IgD-negative memory B cell (primary cell): ENCODE data around the gene SEZ6. TPM values are rescaled to one million over a fixed set of nuclear protein-coding genes. Genes with fewer than 3 reads are reported as not detected.
A peak's percentile ranks its signal among the peaks of the same experiment; 100 is the strongest.

Experiments
- H3K27ac Mint-ChIP-seq, 3 donors: one replicate each; pipeline ENCODE4 v1.8.0; 2020 to 2022; ENCODE audit warnings: mild to moderate bottlenecking in 3 of 3, mixed read lengths in 3 of 3, moderate library complexity in 1 of 3
- H3K27me3 Mint-ChIP-seq: one replicate; pipeline ENCODE4 v1.8.0; 2021; ENCODE audit warnings: mixed read lengths
- H3K36me3 Mint-ChIP-seq: one replicate; pipeline ENCODE4 v1.8.0; 2020; ENCODE audit warnings: mild to moderate bottlenecking, mixed read lengths
- H3K4me1 Mint-ChIP-seq, 3 donors: one replicate each; pipeline ENCODE4 v1.8.0; 2020 to 2022; ENCODE audit warnings: mixed read lengths in 3 of 3, mild to moderate bottlenecking in 1 of 3
- H3K4me3 Mint-ChIP-seq, 4 donors: one replicate each; pipeline ENCODE4 v1.8.0; 2020 to 2022; ENCODE audit warnings: mild to moderate bottlenecking in 4 of 4, mixed read lengths in 4 of 4, moderate library complexity in 3 of 4
- H3K9me3 Mint-ChIP-seq, 3 donors: one replicate each; pipeline ENCODE4 v1.8.0; 2020 to 2021; ENCODE audit warnings: mixed read lengths in 3 of 3, mild to moderate bottlenecking in 1 of 3
- polyA plus RNA-seq: library from polyadenylated mRNA; unstranded; fragments of 300-500 nt; fragmentation: Illumina TruSeq; gene quantifications from one replicate; pipeline ENCODE4 v1.2.3, GENCODE V29; 2021

SEZ6 gene
- polyA plus RNA-seq, 1 donor from 2014 or later, result 1.3 TPM

DNA sequence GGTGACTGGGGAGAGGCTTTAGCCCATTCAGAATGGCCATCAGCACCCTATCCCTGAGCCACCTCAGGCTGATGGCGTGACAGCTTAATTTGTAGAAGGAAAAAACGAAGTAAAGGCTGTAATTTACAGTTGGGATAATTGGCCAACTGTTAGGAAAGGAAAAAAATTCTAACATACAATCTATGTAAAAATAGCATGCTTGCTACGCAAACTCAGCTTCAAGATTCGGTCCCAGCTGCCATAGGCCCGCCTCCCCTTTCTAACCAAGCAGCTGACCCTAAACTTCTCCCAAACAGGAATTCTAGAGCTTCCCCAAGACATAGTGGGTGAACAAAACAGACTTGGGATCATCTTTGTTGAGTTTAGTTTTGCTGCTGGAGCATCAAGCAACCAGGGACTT, 4.9 kb downstream of the SEZ6 start:
- Mint-ChIP-seq H3K27ac (no peak overlapping the region), H3K36me3 (no peaks in the 10 kb centered on the region), H3K4me1 (no peaks in the 10 kb centered on the region), H3K4me3 (no peak overlapping the region), H3K27me3 (peaks cover 25% of the 10 kb centered on the region), H3K9me3 (peaks cover 0 to 1% (median 0%) of the 10 kb centered on the region in 3 donors)

DNA sequence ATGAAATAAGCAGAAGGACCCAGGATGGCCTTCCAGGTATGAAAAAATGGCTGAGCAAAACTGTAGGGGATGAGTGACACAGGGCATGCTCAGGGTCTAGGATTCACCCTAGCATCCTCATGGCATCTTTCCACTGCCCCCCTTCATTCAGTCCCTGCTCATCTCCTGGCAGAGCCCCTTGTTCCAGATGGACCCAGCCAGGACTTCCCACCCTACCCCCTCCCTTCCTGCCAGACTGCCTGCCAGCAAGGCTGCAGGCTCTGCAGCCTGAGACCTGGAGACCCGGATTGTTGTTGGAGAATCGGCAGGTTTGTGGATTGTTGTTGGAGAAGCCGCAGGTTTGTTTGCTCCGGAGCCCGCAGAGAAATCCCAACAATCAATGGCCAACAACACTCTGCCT, 6.6 kb downstream of the SEZ6 start:
- Mint-ChIP-seq H3K4me3 (no peak overlapping the region), H3K27ac (no peak overlapping the region)

DNA sequence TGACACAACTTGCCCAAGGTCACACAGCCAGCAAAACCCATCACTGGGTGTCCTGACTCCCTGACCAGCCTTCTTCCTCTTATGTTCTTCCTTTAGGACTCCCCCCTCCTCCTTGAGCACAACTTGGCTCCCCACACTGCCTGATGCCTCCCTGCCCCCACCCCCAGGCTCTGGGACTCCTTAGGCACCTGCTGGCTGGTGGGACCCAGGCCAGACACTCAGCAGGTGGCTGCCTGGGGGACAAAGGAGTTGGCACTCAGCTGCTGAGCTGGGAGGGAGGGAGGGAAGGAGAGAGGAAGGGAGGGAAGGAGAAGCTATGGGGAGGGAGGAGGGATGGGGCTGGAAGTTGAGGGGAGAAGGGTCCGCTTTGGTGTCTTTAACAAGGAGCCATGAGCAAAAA, 8.0 kb downstream of the SEZ6 start:
- Mint-ChIP-seq H3K9me3 (peaks cover 0 to 1% (median 0%) of the 10 kb centered on the region in 3 donors), H3K27ac (no peak overlapping the region), H3K4me3 (no peak overlapping the region), H3K4me1 (no peaks in the 10 kb centered on the region), H3K36me3 (no peaks in the 10 kb centered on the region), H3K27me3 (peaks cover 9% of the 10 kb centered on the region)

More for the DNA sequence above, 6.6 kb downstream of the SEZ6 start:
- peaks cover 0 to 1% (median 0%) of the 10 kb centered on the region in 3 donors for H3K9me3 Mint-ChIP-seq
- no peaks in the 10 kb centered on the region for H3K4me1 Mint-ChIP-seq
- no peaks in the 10 kb centered on the region for H3K36me3 Mint-ChIP-seq
- peaks cover 23% of the 10 kb centered on the region for H3K27me3 Mint-ChIP-seq

DNA sequence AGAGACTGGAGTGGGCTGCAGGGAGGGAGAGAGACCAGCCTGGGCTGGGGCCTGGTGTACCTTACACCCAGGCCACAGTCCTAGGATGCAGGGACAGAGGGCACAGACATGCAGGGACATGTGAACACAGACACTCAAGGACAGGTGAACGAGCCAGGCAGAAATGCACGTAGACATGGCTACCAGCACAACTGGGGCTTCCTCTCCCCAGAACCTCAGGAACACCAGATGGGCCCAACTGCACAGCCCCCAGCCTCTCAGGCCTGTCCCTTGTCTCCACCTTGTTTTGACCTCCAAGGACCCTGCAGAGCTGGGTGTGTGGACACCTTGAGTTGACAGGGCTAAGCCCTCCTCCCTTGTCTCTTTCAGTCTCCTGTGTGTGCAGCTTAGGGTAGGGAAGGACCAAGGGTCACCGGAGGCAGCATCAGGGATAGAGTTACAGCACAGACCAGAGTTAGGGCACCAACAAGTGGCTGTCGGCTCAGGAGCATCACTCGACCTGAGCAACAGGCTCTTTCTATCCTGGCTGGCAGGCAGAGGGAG, 9.2 kb downstream of the SEZ6 start:
- Mint-ChIP-seq H3K4me3 (no peak overlapping the region), H3K9me3 (peaks cover 0 to 1% (median 0%) of the 10 kb centered on the region in 3 donors), H3K4me1 (no peaks in the 10 kb centered on the region), H3K27ac (peak overlapping the region in 1 of 3 donors; percentile 67), H3K36me3 (no peaks in the 10 kb centered on the region), H3K27me3 (peaks cover 8% of the 10 kb centered on the region)

DNA sequence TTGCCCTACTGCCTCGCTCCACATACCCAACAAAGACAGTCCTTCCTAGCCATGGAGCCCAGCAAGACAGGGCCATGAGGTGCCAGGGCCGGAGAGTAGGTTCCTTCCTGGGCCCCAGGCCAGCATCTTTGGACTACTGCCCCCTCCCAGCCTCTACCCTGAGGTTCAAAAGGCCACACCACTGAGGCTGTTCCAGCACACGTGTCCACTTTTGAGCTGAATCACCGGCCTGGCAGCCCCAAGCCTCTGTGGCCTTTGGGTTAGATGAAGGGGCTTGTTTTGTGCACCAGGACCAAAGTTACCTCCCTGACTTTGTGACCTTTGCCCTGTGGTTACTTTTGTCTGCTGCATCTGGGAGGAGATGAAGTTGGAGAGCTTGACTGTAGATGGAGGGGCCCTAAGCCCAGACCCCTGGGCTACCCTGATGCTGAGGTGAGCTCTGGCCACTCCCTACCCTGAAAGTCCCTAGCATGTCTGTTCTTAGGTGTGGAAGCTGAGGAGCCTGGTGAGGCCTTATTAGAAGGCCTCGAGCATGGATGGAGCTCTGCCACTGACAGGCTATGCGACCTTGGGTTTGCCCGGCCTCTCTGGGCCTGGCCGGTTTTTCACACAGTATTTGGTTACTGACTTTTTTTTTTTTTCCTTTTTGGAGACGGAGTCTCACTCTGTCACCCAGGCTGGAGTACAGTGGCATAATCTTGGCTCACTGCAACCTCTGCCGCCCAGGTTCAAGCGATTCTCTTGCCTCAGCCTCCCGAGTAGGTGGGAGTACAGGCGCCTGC, 12.0 kb downstream of the SEZ6 start:
- Mint-ChIP-seq H3K9me3 (peaks cover 0 to 1% (median 0%) of the 10 kb centered on the region in 3 donors), H3K4me1 (no peaks in the 10 kb centered on the region), H3K27me3 (peaks cover 6% of the 10 kb centered on the region), H3K36me3 (no peaks in the 10 kb centered on the region), H3K4me3 (no peak overlapping the region), H3K27ac (no peak overlapping the region)

DNA sequence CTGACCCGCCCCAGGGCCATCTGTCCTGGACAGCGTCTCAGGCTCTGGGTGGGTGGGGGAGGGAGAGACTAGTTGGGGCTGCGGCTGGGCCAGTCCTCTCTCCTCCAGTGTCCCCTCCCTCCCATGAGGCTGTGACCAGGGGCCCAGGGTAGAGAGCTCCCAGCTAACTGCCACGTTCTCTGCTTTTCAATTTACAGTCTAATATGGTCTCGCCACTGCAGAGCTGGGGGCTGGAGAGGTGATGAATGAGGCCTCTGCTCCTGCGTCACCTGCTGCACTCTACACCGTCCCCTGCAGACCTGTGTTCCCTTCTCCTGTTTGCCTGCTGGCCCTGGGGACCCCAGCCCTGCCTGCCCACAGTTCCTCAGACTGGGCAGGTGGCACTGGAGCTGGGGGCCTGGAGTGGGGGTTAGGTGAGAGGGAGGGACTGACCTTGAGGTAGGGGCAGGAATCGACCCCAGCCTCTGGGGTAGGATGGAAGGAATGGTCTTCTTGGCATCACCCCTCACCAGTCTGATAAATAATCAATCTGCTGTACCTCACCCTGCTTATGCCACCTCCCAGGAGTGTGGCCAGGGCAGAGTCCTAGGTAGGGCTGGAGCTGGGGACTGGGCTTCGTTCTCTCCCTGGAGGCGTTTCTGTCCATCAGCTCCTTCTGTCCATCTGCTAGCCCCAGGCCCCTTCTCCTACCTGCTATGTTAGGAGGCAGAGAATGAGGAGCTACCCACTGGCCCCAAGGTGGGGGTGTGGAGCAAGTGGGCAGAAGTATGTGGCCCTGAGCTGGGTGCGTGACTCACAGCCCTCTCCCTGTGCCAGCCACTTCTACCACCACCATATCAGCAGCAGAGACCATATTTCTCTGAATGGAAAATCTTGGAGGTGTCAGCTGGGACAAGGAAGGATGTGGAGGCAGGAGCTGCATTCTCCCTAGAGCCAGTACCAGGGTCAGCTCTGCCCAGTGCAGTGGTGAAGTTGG, 12.9 kb downstream of the SEZ6 start:
- no peak overlapping the region for H3K27ac Mint-ChIP-seq
- peaks cover 7% of the 10 kb centered on the region for H3K27me3 Mint-ChIP-seq
- H3K9me3 Mint-ChIP-seq, result peaks cover 0 to 1% (median 0%) of the 10 kb centered on the region in 3 donors
- no peak overlapping the region for H3K4me3 Mint-ChIP-seq
- no peaks in the 10 kb centered on the region for H3K4me1 Mint-ChIP-seq
- no peaks in the 10 kb centered on the region for H3K36me3 Mint-ChIP-seq

DNA sequence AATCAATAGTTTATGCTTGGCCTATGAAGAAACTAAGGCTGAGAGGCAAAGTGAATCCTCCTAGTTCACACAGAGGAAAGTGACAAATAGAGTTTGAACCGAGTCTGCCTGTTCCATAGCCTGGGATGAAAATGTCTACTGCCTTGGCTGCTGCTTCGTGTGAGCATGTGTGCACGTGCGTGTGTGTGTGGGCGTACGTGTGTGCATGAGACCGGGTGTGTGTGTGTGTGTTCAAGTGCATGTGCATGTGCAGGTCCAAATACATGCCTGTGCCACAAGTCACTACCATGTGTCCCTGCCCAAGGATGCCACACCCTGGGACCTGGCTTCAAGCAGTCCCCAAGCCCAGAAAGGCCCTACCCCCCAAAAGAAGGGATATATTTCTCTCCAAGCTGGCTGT, 13.6 kb downstream of the SEZ6 start:
- H3K9me3 Mint-ChIP-seq, result peaks cover 0 to 1% (median 0%) of the 10 kb centered on the region in 3 donors

DNA sequence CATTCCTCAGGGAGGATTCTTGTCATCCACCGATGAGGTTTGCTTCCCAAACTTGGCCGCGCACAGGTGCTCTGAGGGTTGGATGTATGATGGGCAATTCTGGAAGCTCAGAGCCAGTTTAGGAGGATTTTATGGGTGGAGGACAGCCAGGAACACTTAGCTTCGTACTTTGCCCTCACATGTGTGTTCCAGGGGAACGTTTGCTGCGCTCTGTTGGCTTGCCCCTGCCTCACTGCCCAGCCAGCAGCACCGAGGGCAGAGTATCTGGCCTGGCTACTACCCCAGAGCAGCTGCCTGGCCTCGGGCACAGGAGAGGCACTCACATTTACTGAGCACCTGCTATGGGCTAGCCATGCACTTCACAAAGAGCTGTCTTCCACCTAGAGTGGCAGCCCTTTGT, 14.1 kb downstream of the SEZ6 start:
- H3K27ac Mint-ChIP-seq, result no peak overlapping the region
- H3K36me3 Mint-ChIP-seq, result no peaks in the 10 kb centered on the region
- H3K27me3 Mint-ChIP-seq, result peaks cover 4% of the 10 kb centered on the region
- peaks cover 0 to under 1% (median 0%) of the 10 kb centered on the region in 3 donors for H3K9me3 Mint-ChIP-seq
- H3K4me1 Mint-ChIP-seq, result no peaks in the 10 kb centered on the region
- H3K4me3 Mint-ChIP-seq, result no peak overlapping the region

More for the DNA sequence above, 13.6 kb downstream of the SEZ6 start:
- H3K27ac Mint-ChIP-seq, result no peak overlapping the region
- H3K36me3 Mint-ChIP-seq, result no peaks in the 10 kb centered on the region
- H3K4me3 Mint-ChIP-seq, result no peak overlapping the region
- H3K4me1 Mint-ChIP-seq, result no peaks in the 10 kb centered on the region
- peaks cover 6% of the 10 kb centered on the region for H3K27me3 Mint-ChIP-seq

DNA sequence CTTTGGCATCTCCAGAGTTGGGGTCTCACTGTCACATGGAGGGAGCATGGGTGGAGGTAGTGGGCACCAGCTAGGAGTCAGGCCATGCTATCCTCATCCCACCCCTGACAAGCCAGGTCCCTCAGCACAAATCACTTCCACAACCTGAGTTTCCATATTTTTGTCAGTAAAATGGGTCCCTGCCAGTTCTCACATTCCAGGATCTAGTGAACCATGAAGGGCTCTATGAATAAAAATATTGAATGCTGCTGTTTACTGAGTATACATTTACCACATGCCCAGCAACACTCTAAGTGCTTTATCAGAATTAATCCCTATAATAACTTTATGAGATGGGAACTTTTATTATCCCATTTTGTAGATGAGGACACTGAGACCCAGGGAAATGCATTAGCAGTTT, 16.8 kb downstream of the SEZ6 start:
- no peaks in the 10 kb centered on the region for H3K9me3 Mint-ChIP-seq
- H3K4me3 Mint-ChIP-seq, result no peak overlapping the region

DNA sequence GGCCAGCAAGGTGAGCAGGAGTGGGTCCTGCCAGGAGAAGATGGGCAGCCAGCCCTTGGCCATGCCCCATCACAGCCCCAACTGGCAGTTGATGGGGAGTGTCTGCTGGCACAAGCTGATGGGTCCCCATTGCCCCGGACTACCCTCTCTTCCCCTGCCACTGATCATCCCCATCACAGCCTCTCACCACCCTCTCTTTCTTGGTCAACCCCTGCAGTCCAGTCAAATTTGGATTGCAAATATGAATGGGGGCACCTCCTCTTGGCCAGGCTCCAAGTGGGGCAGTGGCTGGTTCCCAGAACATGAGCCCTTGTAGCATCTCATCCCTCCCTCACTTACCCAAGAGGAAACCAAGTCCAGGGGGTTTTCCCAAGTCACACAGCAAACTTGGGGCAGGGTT, 17.4 kb downstream of the SEZ6 start:
- Mint-ChIP-seq H3K9me3 (no peaks in the 10 kb centered on the region), H3K27me3 (peaks cover 4% of the 10 kb centered on the region), H3K36me3 (no peaks in the 10 kb centered on the region), H3K4me3 (no peak overlapping the region), H3K4me1 (peaks cover 0 to 3% (median 0%) of the 10 kb centered on the region in 3 donors), H3K27ac (no peak overlapping the region)

More for the DNA sequence above, 16.8 kb downstream of the SEZ6 start:
- no peak overlapping the region for H3K27ac Mint-ChIP-seq
- no peaks in the 10 kb centered on the region for H3K36me3 Mint-ChIP-seq
- H3K27me3 Mint-ChIP-seq, result peaks cover 4% of the 10 kb centered on the region
- no peaks in the 10 kb centered on the region for H3K4me1 Mint-ChIP-seq

DNA sequence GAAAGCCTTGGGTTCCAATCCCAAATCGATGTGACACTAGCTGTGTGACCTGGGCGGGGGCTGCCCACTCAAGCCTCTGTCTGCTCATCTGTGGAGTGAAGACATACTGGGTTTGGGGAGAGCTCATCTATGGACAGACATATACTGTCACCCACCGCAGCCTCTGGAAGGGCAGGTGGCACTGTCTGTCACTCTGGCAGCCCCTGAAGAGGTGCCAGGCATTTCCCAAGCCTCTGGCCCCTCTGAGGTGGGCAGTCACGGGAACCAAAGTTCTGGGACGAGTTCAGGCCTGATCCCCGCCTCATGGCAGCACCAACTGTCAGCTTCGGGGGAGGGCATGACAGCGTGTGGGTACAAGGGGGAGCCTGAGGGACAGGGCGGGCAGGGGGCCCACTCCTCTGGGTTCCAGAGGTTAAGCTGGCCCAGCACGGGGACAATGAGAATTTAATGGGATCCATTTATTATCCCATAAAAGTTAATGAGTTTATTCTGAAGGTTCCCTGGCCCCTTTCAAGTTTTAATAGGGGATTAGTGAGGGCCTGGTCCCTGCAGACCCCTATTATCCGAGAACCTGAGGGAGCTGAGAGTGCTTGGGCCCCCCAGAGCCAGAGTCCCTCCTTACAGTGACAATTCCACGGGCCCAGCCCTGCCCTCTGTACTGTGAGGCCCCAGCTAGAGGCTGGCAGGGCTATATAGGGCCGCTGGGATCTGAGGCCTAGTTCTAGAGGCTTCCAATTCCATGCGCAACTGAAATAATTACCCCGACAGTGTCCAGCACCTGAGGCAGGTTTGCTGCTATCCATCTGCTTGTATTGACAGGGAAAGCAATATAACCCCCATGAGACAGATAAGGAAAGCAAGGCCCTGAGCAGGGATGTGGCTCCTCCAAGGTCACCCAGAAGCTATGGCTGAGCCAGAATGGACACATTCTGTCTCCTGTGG, 18.8 kb downstream of the SEZ6 start:
- peaks cover 10 to 16% (median 14%) of the 10 kb centered on the region in 3 donors for H3K4me1 Mint-ChIP-seq
- no peak overlapping the region for H3K4me3 Mint-ChIP-seq
- H3K9me3 Mint-ChIP-seq, result no peaks in the 10 kb centered on the region
- H3K27me3 Mint-ChIP-seq, result peaks cover 4% of the 10 kb centered on the region
- H3K27ac Mint-ChIP-seq, result no peak overlapping the region
- no peaks in the 10 kb centered on the region for H3K36me3 Mint-ChIP-seq

DNA sequence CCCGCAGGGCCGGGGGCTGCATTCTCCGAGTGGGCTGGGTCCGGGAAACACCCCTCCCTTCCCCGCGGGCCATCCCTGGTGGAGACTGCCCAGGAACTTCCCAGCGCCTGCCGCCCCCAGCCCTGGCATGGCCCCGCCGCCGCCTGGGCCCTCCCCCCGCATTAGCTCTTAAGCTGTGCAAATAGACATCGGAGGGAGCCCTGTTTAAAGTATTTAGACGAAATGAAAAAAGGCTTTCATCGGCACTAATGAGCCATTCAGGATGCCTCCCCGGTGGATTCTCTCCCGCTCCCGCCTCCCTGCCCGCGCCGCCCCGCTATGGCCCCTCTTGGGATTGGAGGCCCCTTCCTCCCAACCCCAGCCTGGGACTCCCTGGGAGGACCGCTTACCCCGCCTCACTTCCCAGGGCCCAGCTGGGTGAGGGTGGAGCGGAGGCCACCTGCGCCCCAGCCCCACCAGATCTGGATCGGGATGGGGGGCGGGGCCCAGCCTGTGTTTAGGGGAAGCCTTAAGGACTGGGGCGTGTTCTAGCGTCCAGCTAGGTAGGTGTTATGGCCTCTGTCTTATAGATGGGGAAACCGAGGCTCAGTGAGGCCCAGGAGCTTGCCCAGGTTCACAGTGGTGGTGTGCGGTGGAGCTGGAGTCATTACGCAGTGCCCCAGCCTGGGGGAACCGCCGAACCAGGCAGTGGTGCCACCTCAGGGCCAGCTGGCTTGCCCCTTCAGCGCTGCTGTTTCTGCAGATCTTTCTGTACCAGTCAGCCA, 19.7 kb downstream of the SEZ6 start:
- H3K4me1 Mint-ChIP-seq, result peaks cover 10 to 16% (median 14%) of the 10 kb centered on the region in 3 donors
- H3K36me3 Mint-ChIP-seq, result no peaks in the 10 kb centered on the region
- no peak overlapping the region for H3K4me3 Mint-ChIP-seq
- no peak overlapping the region for H3K27ac Mint-ChIP-seq
- no peaks in the 10 kb centered on the region for H3K9me3 Mint-ChIP-seq
- peaks cover 2% of the 10 kb centered on the region for H3K27me3 Mint-ChIP-seq

DNA sequence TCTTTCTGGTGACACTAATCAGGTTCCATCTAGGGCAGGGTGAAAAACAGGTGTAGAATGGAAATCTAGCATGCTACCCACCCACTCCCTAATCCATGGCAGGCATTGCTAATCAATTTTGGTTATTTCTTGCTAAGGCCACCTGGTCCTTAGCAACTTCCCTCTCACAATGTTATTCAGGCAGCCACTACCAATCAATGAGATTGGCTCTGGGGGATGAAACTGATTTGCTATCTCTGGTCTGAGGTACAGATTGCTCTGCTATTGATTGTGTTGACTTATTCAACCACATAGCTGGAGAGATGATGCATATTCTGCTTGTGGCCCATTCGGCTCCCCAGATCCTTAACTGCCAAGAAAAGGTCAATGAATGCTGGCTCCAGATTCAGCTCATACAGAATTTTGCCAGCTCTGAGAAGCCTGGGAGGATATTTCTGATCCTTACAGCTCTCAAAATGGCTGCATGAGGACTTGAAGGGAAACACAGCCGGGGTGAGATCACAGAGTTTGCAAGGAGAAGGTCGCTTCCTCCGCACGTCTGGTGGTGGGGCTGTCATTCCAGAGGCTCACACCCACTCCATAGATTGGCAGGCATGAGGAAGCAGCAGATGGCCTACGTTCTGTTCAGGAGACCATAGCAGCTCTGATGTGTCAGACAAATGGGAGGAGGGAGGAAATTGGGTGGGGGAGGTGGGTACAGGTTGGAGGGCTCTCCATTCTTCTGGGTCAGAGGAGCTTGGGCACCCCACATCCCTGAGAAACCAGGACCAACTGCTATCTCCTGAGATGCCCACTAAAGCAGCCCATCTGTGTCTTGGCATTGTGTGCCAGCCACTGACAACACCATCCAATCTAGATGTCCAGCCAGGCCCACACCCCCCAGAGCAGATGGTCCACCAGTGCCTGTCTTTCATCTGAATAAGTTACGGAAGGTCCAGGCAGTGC, 22.3 kb downstream of the SEZ6 start:
- Mint-ChIP-seq H3K9me3 (no peaks in the 10 kb centered on the region), H3K36me3 (no peaks in the 10 kb centered on the region), H3K4me3 (no peak overlapping the region), H3K4me1 (peaks cover 10 to 16% (median 14%) of the 10 kb centered on the region in 3 donors), H3K27me3 (peaks cover 2% of the 10 kb centered on the region), H3K27ac (peak overlapping the region in 2 of 3 donors; percentile 48 to 67)
